Left lung (tissue), 10 donors: Measurements from ENCODE around the gene COL20A1. TPM values are rescaled to one million over a fixed set of nuclear protein-coding genes. Genes with fewer than 3 reads are reported as not detected.

Experiments used
- ATAC-seq: fragments of 200-7000 bp; cut with Tn5 transposase; one replicate; pipeline ENCODE4 v1.9.1; 2020; ENCODE audit warnings: moderate library complexity
- DNase-seq, 4 donors: peaks; one replicate each; pipeline ENCODE4 v3.0.0-alpha.2; 2013 to 2020
- H3K27ac ChIP-seq, 2 donors: fragments of 200-600 bp; sonication (generic) in 1 of 2; one replicate each; pipeline versions ENCODE4 v1.5.0 to v1.8.0; 2020 to 2021
- H3K27me3 ChIP-seq, 2 donors: fragments of 200-600 bp; sonication (generic) in 1 of 2; one replicate each; pipeline versions ENCODE4 v1.5.0 to v1.8.0; 2020 to 2021
- H3K36me3 ChIP-seq, 2 donors: fragments of 200-600 bp; sonication (generic) in 1 of 2; one replicate each; pipeline versions ENCODE4 v1.5.0 to v1.8.0; 2020 to 2021
- H3K4me1 ChIP-seq, 2 donors: fragments of 200-600 bp; one replicate each; pipeline ENCODE4 v1.8.0; 2021
- H3K4me3 ChIP-seq, 2 donors: fragments of 200-600 bp; sonication (generic) in 1 of 2; one replicate each; pipeline versions ENCODE4 v1.5.0 to v1.8.0; 2020 to 2021; ENCODE audit warnings: mild to moderate bottlenecking in 1 of 2
- H3K9me3 ChIP-seq, 2 donors: fragments of 200-600 bp; sonication (generic) in 1 of 2; one replicate each; pipeline versions ENCODE4 v1.5.0 to v1.8.0; 2020 to 2021
- CTCF ChIP-seq, 2 donors: fragments of 200-600 bp; sonication (generic) in 1 of 2; IDR thresholded peaks; one replicate each; pipeline versions ENCODE4 v1.5.0 to v1.8.0; 2021; ENCODE audit warnings: antibody characterized with exemption in 2 of 2
- intact Hi-C, 2 donors: fragments of 100-400 bp; cut with DNase I; formaldehyde crosslinking; loops; one replicate each; pipeline versions ENCODE4 v1.11.2 to v1.14.2; 2022
- microRNA-seq, 2 donors: library from miRNA; unstranded; fragments of <30 nt; microRNA quantifications; one replicate each; pipeline ENCODE4, GENCODE V29; 2019
- polyA plus RNA-seq, 6 donors: library from polyadenylated mRNA; unstranded; fragments of 120-200 nt; gene quantifications; one replicate each; pipeline ENCODE4 v1.2.1, GENCODE V29; 2013; ENCODE audit not compliant: insufficient read length in 6 of 6
- total RNA-seq, 2 donors: library from RNA; stranded (reverse); fragmentation: NEBNext Ultra II Directional; extraction: Animal tissue kit (Norgen Biotek cat#: 25700); gene quantifications; one replicate each; pipeline ENCODE4 v1.2.1, GENCODE V29; 2021
- donor health status: DM: no; HTN: yes; CAD: no.
- donor health status: DM: no; HTN: no; CAD: no.

The COL20A1 gene
- total and polyA plus RNA-seq, 8 donors: 0.08 to 0.31 (median 0.24) TPM; not detected in 2

- Histone ChIP-seq H3K4me1 (no peaks in the 10 kb centered on the region), H3K27me3 (peaks cover 0 to 58% of the 10 kb centered on the region in 2 donors), H3K4me3 (no peak overlapping the region), H3K36me3 (no peaks in the 10 kb centered on the region), H3K27ac (no peak overlapping the region), H3K9me3 (peaks cover 0 to 28% of the 10 kb centered on the region in 2 donors)
- intact Hi-C loops: loop anchor here in 1 of 2 donors (5.0 kb wide), 1 partner anchor 76 kb away; no protein-coding TSS in a partner anchor
- ATAC-seq: no peak
- TF ChIP-seq CTCF (IDR thresholded peaks at IDR 0.05): no peak
- peak in 1 of 4 donors; percentile 61 for DNase-seq
These were observed 90.6 kb downstream of the COL20A1 start for GRCh38 chr20:63383556-63383955.

- ATAC-seq (no peak), DNase-seq (peak in 1 of 4 donors; percentile 64)
- Histone ChIP-seq H3K4me3 (no peak overlapping the region), H3K27ac (no peak overlapping the region), H3K27me3 (peaks cover 0 to 53% of the 10 kb centered on the region in 2 donors), H3K4me1 (no peaks in the 10 kb centered on the region), H3K36me3 (no peaks in the 10 kb centered on the region), H3K9me3 (peaks cover 0 to 28% of the 10 kb centered on the region in 2 donors)
- intact Hi-C loops: loop anchor here in 1 of 2 donors (5.0 kb wide), 1 partner anchor 77 kb away; no protein-coding TSS in a partner anchor
- no peak for TF ChIP-seq CTCF (IDR thresholded peaks at IDR 0.05)
These were observed 91.3 kb downstream of the COL20A1 start for GRCh38 chr20:63384336-63384735.

Small RNAs within 50 kb of the gene (microRNA-seq; reads per million reads assigned to microRNA genes)
- 0.67 to 1.2 reads per million in 2 donors for gene MIR4326

Other genes starting within 250 kb of the COL20A1 start
- gene YTHDF1, start 77.1 kb upstream of the COL20A1 start, total RNA-seq: 10 to 100 TPM; 36.3 to 36.9 TPM
- 10 to 100 TPM; 34.3 to 43.3 (median 36.2) TPM for gene YTHDF1, start 77.1 kb upstream of the COL20A1 start, polyA plus RNA-seq
- gene BIRC7, start 57.3 kb upstream of the COL20A1 start, total RNA-seq: under 1 TPM; 0.29 to 0.64 TPM
- gene BIRC7, start 57.3 kb upstream of the COL20A1 start, polyA plus RNA-seq: under 1 TPM in 2 of 6 donors, not detected in 4; 0.24 to 0.55 TPM
- gene NKAIN4, start 38.7 kb upstream of the COL20A1 start, total RNA-seq: 1 to 10 TPM in 1 of 2 donors, not detected in 1; 1.1 TPM
- 10 to 100 TPM in 2 of 6 donors, 1 to 10 TPM in 4; 6.0 to 18.1 (median 8.4) TPM for gene NKAIN4, start 38.7 kb upstream of the COL20A1 start, polyA plus RNA-seq
- gene ARFGAP1, start 20.4 kb upstream of the COL20A1 start, total RNA-seq: 10 to 100 TPM; 78.1 to 87.5 TPM
- gene ARFGAP1, start 20.4 kb upstream of the COL20A1 start, polyA plus RNA-seq: 10 to 100 TPM; 53.1 to 87.2 (median 66.5) TPM
- gene CHRNA4, start 68.2 kb downstream of the COL20A1 start, total RNA-seq: not detected
- 1 to 10 TPM in 3 of 6 donors, under 1 TPM in 3; 0.16 to 1.3 (median 1.00) TPM for gene CHRNA4, start 68.2 kb downstream of the COL20A1 start, polyA plus RNA-seq
- gene KCNQ2, start 179.5 kb downstream of the COL20A1 start, total RNA-seq: not detected
- 10 to 100 TPM in 4 of 6 donors, 1 to 10 TPM in 2; 8.4 to 19.1 (median 14.1) TPM for gene KCNQ2, start 179.5 kb downstream of the COL20A1 start, polyA plus RNA-seq
- under 1 TPM; 0.47 to 0.50 TPM for gene EEF1A2, start 205.9 kb downstream of the COL20A1 start, total RNA-seq
- under 1 TPM; 0.27 to 0.62 (median 0.31) TPM for gene EEF1A2, start 205.9 kb downstream of the COL20A1 start, polyA plus RNA-seq
- gene PPDPF, start 227.6 kb downstream of the COL20A1 start, total RNA-seq: 100 to 1,000 TPM; 233 to 662 TPM
- 100 to 1,000 TPM; 155 to 417 (median 277) TPM for gene PPDPF, start 227.6 kb downstream of the COL20A1 start, polyA plus RNA-seq
- 1 to 10 TPM; 4.5 to 7.3 TPM for gene PTK6, start 244.2 kb downstream of the COL20A1 start, total RNA-seq
- under 1 TPM; 0.53 to 0.75 (median 0.72) TPM for gene PTK6, start 244.2 kb downstream of the COL20A1 start, polyA plus RNA-seq